Measurements from ENCODE around the gene TM2D3.

The TM2D3 gene, protein sequence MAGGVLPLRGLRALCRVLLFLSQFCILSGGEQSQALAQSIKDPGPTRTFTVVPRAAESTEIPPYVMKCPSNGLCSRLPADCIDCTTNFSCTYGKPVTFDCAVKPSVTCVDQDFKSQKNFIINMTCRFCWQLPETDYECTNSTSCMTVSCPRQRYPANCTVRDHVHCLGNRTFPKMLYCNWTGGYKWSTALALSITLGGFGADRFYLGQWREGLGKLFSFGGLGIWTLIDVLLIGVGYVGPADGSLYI

DNA sequence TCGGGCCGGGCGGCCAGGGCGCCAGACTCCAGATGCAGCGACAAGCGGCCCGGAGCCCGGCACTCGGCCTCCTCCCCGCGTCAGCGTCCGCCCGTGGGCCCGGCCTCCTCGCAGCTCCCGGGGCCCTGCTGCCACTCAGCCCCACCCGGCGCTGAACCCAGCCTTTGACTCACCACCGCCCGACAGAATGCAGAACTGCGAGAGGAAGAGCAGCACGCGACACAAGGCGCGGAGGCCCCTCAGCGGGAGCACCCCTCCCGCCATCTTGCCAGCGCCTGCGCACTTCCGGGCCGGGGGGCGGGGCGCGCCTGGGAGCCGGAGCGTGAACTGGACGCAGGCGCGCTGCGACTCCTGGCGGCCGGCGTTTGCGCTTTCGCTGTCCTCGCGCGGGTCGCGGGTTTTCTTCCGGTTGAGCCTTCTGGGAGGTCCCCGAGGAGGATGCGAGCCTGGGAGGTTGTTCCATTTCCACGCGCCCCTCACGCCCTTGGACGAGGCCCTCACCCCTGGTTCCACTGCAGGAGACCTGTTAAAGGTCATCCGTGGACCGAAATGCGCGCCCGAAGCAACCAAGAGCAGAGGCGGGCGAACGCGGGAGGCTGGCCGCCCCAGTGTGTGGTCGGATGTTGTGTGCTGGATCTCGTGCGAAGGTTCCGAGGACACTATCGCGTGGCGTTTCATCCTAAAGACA, at the start of gene TM2D3:
Gene TM2D3, minus strand, starts transcription at position 284 of the 688 bp plus-strand sequence. Its CDS starts 20 bp downstream, at position 264.
- peak; percentile 97 for DNase-seq

GRCh38 chr15:101698314-101698713, 46.1 kb upstream of the TM2D3 start:
- DNase-seq: no peak

- DNase-seq: no peak
These were observed 45.3 kb upstream of the TM2D3 start for GRCh38 chr15:101697488-101697887.

GRCh38 chr15:101696829-101697228, 44.6 kb upstream of the TM2D3 start:
- DNase-seq: no peak

GRCh38 chr15:101694261-101694660, 42.1 kb upstream of the TM2D3 start:
- no peak for DNase-seq

DNA sequence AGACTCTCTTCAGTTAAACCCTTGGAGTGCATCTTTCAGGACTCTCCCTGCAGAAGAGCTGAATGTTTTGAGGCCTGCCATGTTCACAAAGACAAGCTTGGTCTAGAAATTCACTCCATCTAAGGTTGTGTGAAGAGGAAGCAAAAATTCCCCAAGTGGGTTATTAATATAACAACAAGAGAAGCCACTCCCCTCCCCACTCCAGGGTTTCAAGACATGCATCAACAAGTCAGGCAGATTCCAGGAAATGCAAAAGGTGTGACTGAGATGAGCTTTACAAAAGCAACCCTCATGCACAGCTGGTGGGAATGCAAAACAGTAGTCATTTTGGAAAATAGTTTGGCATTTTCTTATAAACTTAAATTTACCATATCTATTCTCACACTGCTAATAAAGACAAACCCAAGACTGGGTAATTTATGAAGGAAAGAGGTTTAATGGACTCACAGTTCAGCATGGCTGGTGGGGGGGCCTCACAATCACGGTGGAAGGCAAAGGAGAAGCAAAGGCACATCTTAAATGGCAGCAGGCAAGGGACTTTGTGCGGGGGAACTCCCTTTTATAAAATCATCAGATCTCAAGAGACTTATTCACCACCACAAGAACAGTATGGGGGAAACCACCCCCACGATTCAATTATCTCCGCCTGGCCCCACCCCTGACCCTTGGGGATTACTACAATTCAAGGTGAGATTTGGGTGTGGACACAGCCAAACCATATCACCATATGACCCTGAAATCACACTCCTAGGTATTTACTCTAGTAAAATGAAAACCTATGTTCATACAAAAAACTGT, 40.8 kb upstream of the TM2D3 start:
- no peak for DNase-seq

DNA sequence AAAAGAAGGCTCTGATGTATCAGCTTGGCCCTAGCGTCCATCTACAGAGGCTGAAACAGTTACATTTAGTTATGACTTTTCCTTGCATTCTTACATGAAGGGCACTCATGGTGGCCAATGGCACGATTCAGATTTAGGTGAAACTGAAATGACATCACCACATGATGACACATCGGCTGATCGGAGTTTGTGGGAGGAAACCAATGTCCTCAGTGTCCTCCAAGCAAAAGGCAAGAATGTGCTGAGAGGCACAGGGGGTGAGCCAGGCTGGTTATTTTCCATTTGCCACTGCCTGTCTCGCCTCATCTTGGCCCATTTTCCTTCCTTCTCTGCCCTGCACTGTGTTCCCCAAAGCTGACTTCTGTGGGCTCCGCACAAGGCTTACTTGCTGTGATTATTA, 37.7 kb upstream of the TM2D3 start:
- peak; percentile 55 for DNase-seq

- DNase-seq: no peak
These were observed 34.5 kb upstream of the TM2D3 start for GRCh38 chr15:101686718-101687117.

- no peak for DNase-seq
These were observed 32.7 kb upstream of the TM2D3 start for GRCh38 chr15:101684877-101685276.

DNA sequence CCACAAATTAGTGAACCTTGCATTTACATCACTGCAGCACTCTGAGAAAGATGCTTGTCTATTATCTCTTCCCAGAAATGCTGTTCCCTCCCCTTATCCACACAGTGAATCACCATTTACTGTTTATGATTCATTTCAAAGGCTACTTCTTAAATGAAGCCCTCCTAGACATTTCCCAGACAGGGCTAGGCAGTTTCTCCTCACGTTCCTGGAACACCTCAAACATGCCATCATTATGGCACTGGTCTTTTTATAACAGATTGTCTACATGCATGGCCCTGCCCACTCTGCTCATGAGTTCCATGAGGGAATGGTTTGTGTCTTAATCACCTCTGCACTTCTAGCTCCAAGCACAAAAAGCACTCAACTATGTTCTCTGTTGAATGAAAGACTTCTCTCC, 32.2 kb upstream of the TM2D3 start:
- DNase-seq: no peak

GRCh38 chr15:101679806-101680205, 27.6 kb upstream of the TM2D3 start:
- no peak for DNase-seq

DNA sequence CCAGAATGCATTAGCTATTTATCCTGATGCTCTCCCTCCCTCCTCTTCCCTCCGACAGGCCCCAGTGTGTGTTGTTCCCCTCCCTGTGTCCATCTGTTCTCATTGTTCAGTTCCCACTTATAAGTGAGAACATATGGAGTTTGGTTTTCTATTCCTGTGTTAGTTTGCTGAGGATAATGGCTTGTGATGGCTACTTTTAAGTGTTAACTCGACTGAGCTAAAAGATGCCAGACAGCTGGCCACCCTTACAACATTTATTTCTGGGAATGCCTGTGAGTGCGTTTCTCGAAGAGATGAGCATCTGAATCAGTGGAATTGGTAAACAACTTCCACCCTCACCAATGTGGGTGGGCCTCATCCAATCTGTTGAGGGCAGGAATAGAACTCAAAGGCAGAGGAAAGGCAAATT, 24.7 kb upstream of the TM2D3 start:
- no peak for DNase-seq

GRCh38 chr15:101675796-101676582, 23.8 kb upstream of the TM2D3 start:
- no peak for DNase-seq

DNA sequence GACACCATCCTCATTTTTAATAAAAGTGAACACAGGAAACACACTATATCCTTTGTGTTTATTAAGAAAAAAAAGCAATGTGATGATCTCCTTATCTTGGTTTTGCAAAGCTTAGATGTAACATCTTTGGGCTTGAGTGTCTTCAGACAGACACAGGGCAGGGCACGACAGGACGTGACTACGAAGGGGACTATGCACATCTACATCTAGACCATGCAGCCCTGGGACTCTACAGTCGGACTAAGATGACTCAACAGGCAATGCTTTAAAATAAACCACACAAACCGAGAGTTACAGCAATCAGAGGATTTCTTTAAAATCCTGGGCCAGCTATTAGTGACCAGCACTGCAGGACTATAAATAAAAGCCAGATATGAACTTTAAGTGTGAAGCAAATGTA, 22.8 kb upstream of the TM2D3 start:
- no peak for DNase-seq

GRCh38 chr15:101672298-101672697, 20.1 kb upstream of the TM2D3 start:
- DNase-seq: no peak

DNA sequence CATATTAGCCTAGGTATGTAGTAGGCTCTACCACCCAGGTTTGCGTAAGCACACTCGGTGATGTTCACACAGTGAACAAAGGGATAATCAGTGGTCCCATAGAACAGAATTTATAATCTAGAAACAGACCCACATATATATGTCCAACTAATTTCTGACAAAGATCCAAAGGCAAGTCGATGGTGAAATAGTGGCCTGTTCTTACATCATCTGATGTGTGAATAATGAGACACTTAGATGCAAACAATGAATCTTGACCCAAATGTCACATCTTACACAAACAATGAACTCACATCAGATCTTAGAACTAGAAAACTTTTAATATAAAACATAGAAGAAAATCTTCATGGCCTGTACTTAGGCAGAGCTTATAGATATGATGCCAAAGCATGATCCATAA, 17.6 kb upstream of the TM2D3 start:
- no peak for DNase-seq

- DNase-seq: no peak
These were observed 15.7 kb upstream of the TM2D3 start for GRCh38 chr15:101667881-101668280.

GRCh38 chr15:101664303-101664913, 12.2 kb upstream of the TM2D3 start:
- no peak for DNase-seq

DNA sequence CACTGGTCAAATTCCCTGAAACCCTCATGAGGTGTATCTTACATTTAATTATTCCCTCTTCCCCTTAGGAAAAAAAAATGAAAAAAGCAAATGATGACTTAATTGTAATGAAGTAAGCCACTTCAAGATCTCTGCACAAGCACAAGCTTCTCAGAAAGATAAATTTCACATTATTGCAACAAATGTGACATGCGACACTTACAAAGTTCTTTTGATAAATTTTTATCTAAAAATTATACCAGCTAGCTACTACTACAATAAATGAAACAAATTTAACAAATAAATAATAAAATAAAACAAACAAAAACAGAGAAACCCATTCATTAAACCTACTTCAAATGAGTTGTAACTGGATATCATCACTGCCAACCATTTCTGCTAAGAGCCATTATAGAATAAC, 10.0 kb upstream of the TM2D3 start:
- DNase-seq: no peak

DNA sequence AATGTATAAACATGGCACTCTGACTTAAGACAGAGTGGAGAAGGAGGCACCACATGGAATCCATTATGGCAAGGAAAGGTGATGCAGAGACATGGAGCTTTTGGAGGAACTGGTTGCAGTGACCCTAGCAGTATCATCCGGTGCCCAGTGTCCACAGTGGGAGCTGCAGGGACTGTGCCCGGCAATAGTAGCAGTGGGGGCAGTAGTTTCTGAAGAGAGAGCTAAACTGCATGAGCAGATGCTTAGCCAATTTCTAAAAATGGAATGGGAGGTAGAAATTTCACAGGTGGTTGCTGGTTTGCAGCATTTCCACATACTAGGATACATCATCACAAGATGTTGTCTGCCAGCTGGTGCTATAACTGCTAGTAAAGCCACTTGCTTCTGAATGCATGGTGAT, 7.8 kb upstream of the TM2D3 start:
- DNase-seq: no peak

DNA sequence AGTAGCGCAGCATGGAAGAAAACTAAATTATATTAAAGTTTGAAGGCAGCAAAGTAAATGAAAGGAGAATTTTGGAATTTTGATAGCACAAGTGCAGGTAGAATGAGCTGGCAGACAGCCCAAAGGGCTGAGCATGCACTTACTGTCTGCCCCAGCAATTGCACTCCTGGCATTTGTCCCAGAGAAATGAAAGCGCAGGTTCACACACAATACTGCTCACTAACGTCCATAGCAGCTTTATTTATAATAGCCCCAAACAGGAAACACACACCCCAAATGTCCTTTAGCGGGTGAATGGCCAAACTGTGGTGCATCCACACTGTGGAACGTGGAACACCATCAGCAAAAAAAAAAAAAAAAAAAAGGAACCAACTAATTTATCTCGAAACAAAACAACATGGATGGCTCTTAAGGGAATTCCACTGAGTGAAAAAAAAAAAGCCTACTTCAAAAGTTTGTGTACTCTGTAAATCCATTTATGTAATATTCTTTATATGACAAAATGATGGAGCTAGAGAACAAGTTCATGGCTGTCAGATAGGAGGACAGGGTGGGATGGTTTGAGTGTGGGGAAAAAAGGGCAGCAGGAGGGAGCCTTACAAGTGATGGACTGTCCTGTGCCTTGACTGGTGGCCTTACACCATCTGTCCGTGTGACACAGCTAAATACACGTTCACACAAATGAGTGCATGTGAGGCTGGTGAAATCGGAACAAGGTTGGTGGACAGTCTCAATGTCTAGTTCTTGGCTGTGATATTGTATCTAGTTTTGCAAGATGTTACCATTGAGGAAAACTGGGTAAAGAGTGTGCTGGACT, 6.0 kb upstream of the TM2D3 start:
- no peak for DNase-seq

- no peak for DNase-seq
These were observed 5.0 kb upstream of the TM2D3 start for GRCh38 chr15:101657171-101657570.
